Mammary epithelial cell (primary cell): ENCODE results near the gene CORIN.

ENCODE experiments used
- EZH2 ChIP-seq: IDR thresholded peaks from 2 replicates; pipeline ENCODE4 v1.6.1; 2012; ENCODE audit warnings: low read length, inconsistent platforms, borderline replicate concordance
- TF ChIP-seq, protein P1 (sequence below), 2 donors: IDR thresholded peaks in 1 of 2; conservative IDR thresholded peaks in 1 of 2; 2 replicates each; pipeline ENCODE4 v1.5.1; 2011 to 2012; ENCODE audit warnings: inconsistent platforms in 2 of 2, low read length in 2 of 2, mild to moderate bottlenecking in 2 of 2, control low read depth in 1 of 2, low read depth in 1 of 2; ENCODE audit not compliant: insufficient read depth in 1 of 2; ENCODE audit errors: extremely low read depth in 1 of 2

DNA sequence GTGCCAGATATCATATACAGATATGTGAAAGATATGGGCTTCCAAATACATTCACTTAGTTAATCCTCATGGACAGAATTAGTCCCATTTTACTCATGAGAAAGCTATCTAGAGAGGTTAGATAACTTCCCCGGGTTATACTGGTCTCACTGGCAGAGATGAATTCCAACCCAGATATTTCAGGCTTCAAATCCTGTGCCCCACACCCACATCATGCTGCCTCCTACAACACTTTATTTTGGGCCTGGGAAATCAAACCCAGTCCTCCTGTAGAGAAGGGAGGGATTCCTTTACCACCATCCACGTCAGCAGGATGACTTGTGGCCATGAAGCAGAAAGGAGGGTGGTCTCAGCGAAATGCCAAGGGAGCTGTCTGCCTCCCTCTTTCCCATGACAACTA, 239.0 kb downstream of the CORIN start:
- TF ChIP-seq, protein P1, sequence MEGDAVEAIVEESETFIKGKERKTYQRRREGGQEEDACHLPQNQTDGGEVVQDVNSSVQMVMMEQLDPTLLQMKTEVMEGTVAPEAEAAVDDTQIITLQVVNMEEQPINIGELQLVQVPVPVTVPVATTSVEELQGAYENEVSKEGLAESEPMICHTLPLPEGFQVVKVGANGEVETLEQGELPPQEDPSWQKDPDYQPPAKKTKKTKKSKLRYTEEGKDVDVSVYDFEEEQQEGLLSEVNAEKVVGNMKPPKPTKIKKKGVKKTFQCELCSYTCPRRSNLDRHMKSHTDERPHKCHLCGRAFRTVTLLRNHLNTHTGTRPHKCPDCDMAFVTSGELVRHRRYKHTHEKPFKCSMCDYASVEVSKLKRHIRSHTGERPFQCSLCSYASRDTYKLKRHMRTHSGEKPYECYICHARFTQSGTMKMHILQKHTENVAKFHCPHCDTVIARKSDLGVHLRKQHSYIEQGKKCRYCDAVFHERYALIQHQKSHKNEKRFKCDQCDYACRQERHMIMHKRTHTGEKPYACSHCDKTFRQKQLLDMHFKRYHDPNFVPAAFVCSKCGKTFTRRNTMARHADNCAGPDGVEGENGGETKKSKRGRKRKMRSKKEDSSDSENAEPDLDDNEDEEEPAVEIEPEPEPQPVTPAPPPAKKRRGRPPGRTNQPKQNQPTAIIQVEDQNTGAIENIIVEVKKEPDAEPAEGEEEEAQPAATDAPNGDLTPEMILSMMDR (conservative IDR thresholded peaks at IDR 0.05 in 1 of 2, IDR thresholded peaks at IDR 0.05 in 1 of 2; ENCODE audit: extremely low read depth in 1 of 2, insufficient read depth in 1 of 2, low read depth in 1 of 2, low read length in 2 of 2): no peak
- no peak for TF ChIP-seq EZH2
